ENCODE results near the gene ACSS2. TPM values are rescaled to one million over a fixed set of nuclear protein-coding genes. Genes with fewer than 3 reads are reported as not detected.
"Not testable (repeated sequence)": the region's sequence is repeated elsewhere in the genome, so short reads cannot be mapped to it uniquely, and the experiment has no call there.

ACSS2 gene
- total and polyA plus RNA-seq, 2 donors (not counting 1 experiment from before 2014, with no cell fraction given) = 10.5 to 22.1 TPM

GRCh38 chr20:34898731-34899130 is 22.3 kb downstream of the ACSS2 start:
- H3K9me3 Mint-ChIP-seq (ENCODE audit: insufficient read depth); H3K4me2 ChIP-seq (replicated peaks; ENCODE audit: low read depth, low read length, poor library complexity, severe bottlenecking); H3K4me3 Mint-ChIP-seq; DNase-seq; H3K4me3 ChIP-seq (ENCODE audit: control extremely low read depth in 1 of 5, extremely low read depth in 1 of 5, insufficient read depth in 1 of 5, low read depth in 2 of 5, low read length in 4 of 5); H3K27ac Mint-ChIP-seq; ATAC-seq (ENCODE audit: low read depth); H3K4me1 ChIP-seq (ENCODE audit: control insufficient read depth in 2 of 2, insufficient read depth in 2 of 2, low read length in 2 of 2); H3K9me3 ChIP-seq (ENCODE audit: control extremely low read depth in 1 of 3, control insufficient read depth in 2 of 3, insufficient read depth in 1 of 3, low read length in 2 of 3); H3K27me3 ChIP-seq (replicated peaks in 1 of 4; ENCODE audit: control extremely low read depth in 1 of 4, control insufficient read depth in 3 of 4, insufficient read depth in 4 of 4, low read length in 3 of 4); H3K27me3 Mint-ChIP-seq; H3K27ac ChIP-seq (ENCODE audit: low read length in 2 of 2); H2AFZ ChIP-seq (ENCODE audit: insufficient read depth, low read depth, low read length, poor library complexity, severe bottlenecking); H3K36me3 ChIP-seq (replicated peaks in 1 of 2; ENCODE audit: control extremely low read depth in 1 of 2, control insufficient read depth in 1 of 2, extremely low read depth in 1 of 2, insufficient read depth in 2 of 2, low read length in 1 of 2); H4K20me1 ChIP-seq (ENCODE audit: control insufficient read depth, insufficient read depth, low read length, poor library complexity, severe bottlenecking); intact Hi-C loops (cut with micrococcal nuclease); H3K9ac ChIP-seq (ENCODE audit: low read length); CTCF ChIA-PET; H3K4me1 Mint-ChIP-seq; H3K79me2 ChIP-seq (ENCODE audit: control insufficient read depth, insufficient read depth, low read length); POLR2A ChIA-PET: not testable (repeated sequence)
- 99% methylated on average over 14 of the region's 26 CpGs for WGBS (ENCODE audit: insufficient coverage)

GRCh38 chr20:34904202-34904621 is 27.8 kb downstream of the ACSS2 start:
- Histone ChIP-seq H3K9me3 (ENCODE audit: control extremely low read depth in 1 of 3, control insufficient read depth in 2 of 3, insufficient read depth in 1 of 3, low read length in 2 of 3) (no peaks in the 10 kb centered on the region), H2AFZ (ENCODE audit: insufficient read depth, low read depth, low read length, poor library complexity, severe bottlenecking) (no peak overlapping the region), H3K27me3 (replicated peaks in 1 of 4; ENCODE audit: control extremely low read depth in 1 of 4, control insufficient read depth in 3 of 4, insufficient read depth in 4 of 4, low read length in 3 of 4) (no peaks in the 10 kb centered on the region), H3K4me1 (ENCODE audit: control insufficient read depth in 2 of 2, insufficient read depth in 2 of 2, low read length in 2 of 2) (no peaks in the 10 kb centered on the region), H3K4me2 (replicated peaks; ENCODE audit: low read depth, low read length, poor library complexity, severe bottlenecking) (no peak overlapping the region), H3K9ac (ENCODE audit: low read length) (no peak overlapping the region), H3K36me3 (replicated peaks in 1 of 2; ENCODE audit: control extremely low read depth in 1 of 2, control insufficient read depth in 1 of 2, extremely low read depth in 1 of 2, insufficient read depth in 2 of 2, low read length in 1 of 2) (no peaks in the 10 kb centered on the region), H3K27ac (ENCODE audit: low read length in 2 of 2) (no peak overlapping the region), H3K79me2 (ENCODE audit: control insufficient read depth, insufficient read depth, low read length) (no peaks in the 10 kb centered on the region), H4K20me1 (ENCODE audit: control insufficient read depth, insufficient read depth, low read length, poor library complexity, severe bottlenecking) (no peaks in the 10 kb centered on the region), H3K4me3 (ENCODE audit: control extremely low read depth in 1 of 5, extremely low read depth in 1 of 5, insufficient read depth in 1 of 5, low read depth in 2 of 5, low read length in 4 of 5) (no peak overlapping the region)
- no peak overlapping the region for H3K27ac Mint-ChIP-seq
- intact Hi-C loops (cut with micrococcal nuclease) = no loop called here
- H3K9me3 Mint-ChIP-seq (ENCODE audit: insufficient read depth) = no peaks in the 10 kb centered on the region
- no peak overlapping the region for H3K4me3 Mint-ChIP-seq
- H3K4me1 Mint-ChIP-seq = no peaks in the 10 kb centered on the region
- DNase-seq (no peak), ATAC-seq (ENCODE audit: low read depth) (no peak)
- no peak for TF ChIP-seq CTCF (IDR thresholded peaks at IDR 0.05)
- TF ChIP-seq EZH2 (IDR thresholded peaks at IDR 0.05; ENCODE audit: borderline replicate concordance, insufficient read depth, low read depth, low read length, poor library complexity, severe bottlenecking) = no peak
- 87% methylated on average over 3 of the region's 3 CpGs for WGBS (ENCODE audit: insufficient coverage)
- POLR2A ChIA-PET = interaction anchor here (0.7 kb wide), 1 partner anchor 9 kb away, joined by 3 read pairs; no protein-coding TSS in a partner anchor
- no peaks in the 10 kb centered on the region for H3K27me3 Mint-ChIP-seq
- CTCF ChIA-PET = no interaction called here

All from B cell (primary cell).